HepG2 (cell line): ENCODE results near the gene C11orf24. TPM values are rescaled to one million over a fixed set of nuclear protein-coding genes. Genes with fewer than 3 reads are reported as not detected.
A peak's percentile ranks its signal among the peaks of the same experiment; 100 is the strongest.

Source experiments
- BORCS8-MEF2B ChIP-seq: sonication (generic); formaldehyde crosslinking; IDR thresholded peaks from 2 replicates; pipeline ENCODE4 v1.8.0; 2022; ENCODE audit warnings: mild to moderate bottlenecking, missing genetic modification reagents
- CCDC6 ChIP-seq: sonication (generic); formaldehyde crosslinking; IDR thresholded peaks from 2 replicates; pipeline ENCODE4 v1.8.1; 2022; ENCODE audit warnings: mild to moderate bottlenecking, missing genetic modification reagents, moderate library complexity
- CERS6 ChIP-seq: sonication (generic); formaldehyde crosslinking; IDR thresholded peaks from 2 replicates; pipeline ENCODE4 v1.5.0; 2020; ENCODE audit warnings: missing genetic modification reagents
- DPF2 ChIP-seq: sonication (generic); formaldehyde crosslinking; IDR thresholded peaks from 2 replicates; pipeline ENCODE4 v1.4.0; 2020; ENCODE audit warnings: mild to moderate bottlenecking, low read depth, missing genetic modification reagents, borderline replicate concordance
- E2F1 ChIP-seq: sonication (generic); formaldehyde crosslinking; IDR thresholded peaks from 2 replicates; pipeline ENCODE4 v1.5.0; 2020; ENCODE audit warnings: missing genetic modification reagents
- HNRNPLL ChIP-seq: fragments of 200-400 bp; formaldehyde crosslinking; IDR thresholded peaks from 2 replicates; pipeline ENCODE4 v1.6.1; 2017; ENCODE audit warnings: mild to moderate bottlenecking, low read depth, low read length; ENCODE audit not compliant: poor library complexity, severe bottlenecking
- KAT7 ChIP-seq: IDR thresholded peaks from 2 replicates; pipeline ENCODE4 v1.6.1; 2018; ENCODE audit warnings: borderline replicate concordance, missing compliant biosample characterization
- MATR3 ChIP-seq: sonication (generic); formaldehyde crosslinking; IDR thresholded peaks from 2 replicates; pipeline ENCODE4 v1.4.0; 2020; ENCODE audit warnings: missing genetic modification reagents
- PPARG ChIP-seq: conservative IDR thresholded peaks from 2 replicates; pipeline ENCODE4 v1.6.1; 2016; ENCODE audit warnings: missing biosample characterization, missing genetic modification reagents
- RFX3 ChIP-seq: IDR thresholded peaks from 2 replicates; pipeline ENCODE4 v1.6.1; 2016; ENCODE audit warnings: missing biosample characterization, missing genetic modification reagents
- SETDB1 ChIP-seq: sonication (generic); formaldehyde crosslinking; IDR thresholded peaks from 2 replicates; pipeline ENCODE4 v1.5.1; 2020; ENCODE audit warnings: missing genetic modification reagents, mild to moderate bottlenecking, borderline replicate concordance
- SMARCC2 ChIP-seq: fragments of 450-650 bp; IDR thresholded peaks from 2 replicates; pipeline ENCODE4 v1.6.1; 2017; ENCODE audit warnings: antibody characterized with exemption, mild to moderate bottlenecking
- TCF7 ChIP-seq: sonication (generic); IDR thresholded peaks from 2 replicates; pipeline ENCODE4 v1.6.1; 2016; ENCODE audit warnings: antibody characterized with exemption, low read depth
- TOE1 ChIP-seq: sonication (generic); formaldehyde crosslinking; IDR thresholded peaks from 2 replicates; pipeline ENCODE4 v1.4.0; 2020; ENCODE audit warnings: mild to moderate bottlenecking, missing genetic modification reagents
- ZNF451 ChIP-seq: sonication (generic); formaldehyde crosslinking; IDR thresholded peaks from 2 replicates; pipeline ENCODE4 v1.5.0; 2020; ENCODE audit warnings: mild to moderate bottlenecking, missing genetic modification reagents
- ZNF512 ChIP-seq: sonication (generic); formaldehyde crosslinking; IDR thresholded peaks from 2 replicates; pipeline ENCODE4 v1.4.0; 2020; ENCODE audit warnings: mild to moderate bottlenecking, missing genetic modification reagents
- ZNF552 ChIP-seq: sonication (generic); formaldehyde crosslinking; IDR thresholded peaks from 2 replicates; pipeline ENCODE4 v1.9.0; 2022; ENCODE audit warnings: missing genetic modification reagents, mild to moderate bottlenecking, borderline replicate concordance
- ZNF562 ChIP-seq: sonication (generic); formaldehyde crosslinking; IDR thresholded peaks from 2 replicates; pipeline ENCODE4 v1.8.0; 2022; ENCODE audit warnings: missing genetic modification reagents, borderline replicate concordance
- ZNF749 ChIP-seq: sonication (generic); formaldehyde crosslinking; IDR thresholded peaks from 2 replicates; pipeline ENCODE4 v1.8.0; 2022; ENCODE audit warnings: mild to moderate bottlenecking, missing genetic modification reagents, moderate library complexity, borderline replicate concordance
- ZNF770 ChIP-seq: sonication (generic); formaldehyde crosslinking; IDR thresholded peaks from 2 replicates; pipeline ENCODE4 v1.5.0; 2020; ENCODE audit warnings: mild to moderate bottlenecking, missing genetic modification reagents
- ZNF781 ChIP-seq: sonication (generic); formaldehyde crosslinking; IDR thresholded peaks from 2 replicates; pipeline ENCODE4 v1.5.1; 2020; ENCODE audit warnings: borderline replicate concordance, mild to moderate bottlenecking, missing genetic modification reagents; ENCODE audit errors: not compliant biosample characterization
- ZNF850 ChIP-seq: sonication (generic); formaldehyde crosslinking; conservative IDR thresholded peaks from 2 replicates; pipeline ENCODE4 v1.9.0; 2021; ENCODE audit warnings: mild to moderate bottlenecking, missing genetic modification reagents
- polyA plus RNA-seq, 8 experiments: library from polyadenylated mRNA; depleted of rRNA in 3 of 8; stranded (reverse) in 7 of 8; unstranded in 1 of 8; fragments of >200 nt; fragmentation: Illumina TruSeq in 4 of 8; extraction: Trizol in 4 of 8; gene quantifications; 2 replicates each; pipeline versions ENCODE4 v1.2.1 to v1.2.3, GENCODE V29; 2011 to 2016; ENCODE audit warnings: low read depth in 4 of 8, missing spikeins in 1 of 8, mixed read lengths in 1 of 8; ENCODE audit not compliant: insufficient read depth in 1 of 8
- total RNA-seq, 5 experiments: library from RNA; depleted of rRNA; stranded (reverse); fragments of >200 nt; fragmentation: Illumina TruSeq; extraction: Trizol; gene quantifications; 2 replicates each; pipeline ENCODE4 v1.2.3, GENCODE V29; 2016; ENCODE audit warnings: low read depth in 1 of 5

Gene C11orf24
- total and polyA plus RNA-seq, 2 of the 13 experiments (the other 11 are each of a cell fraction or from before 2014, with no cell fraction given) = 52.9 to 55.5 TPM

GRCh38 chr11:68297812-68298658, 26.3 kb upstream of the C11orf24 start (continued):
- TF ChIP-seq PPARG (CRISPR knock-in tag) (peak; percentile 95), TOE1 (CRISPR knock-in tag) (no peak), DPF2 (CRISPR knock-in tag) (peak; percentile 97), BORCS8-MEF2B (CRISPR knock-in tag) (peak; percentile 78), ZNF770 (CRISPR knock-in tag) (peak; percentile 76), ZNF451 (CRISPR knock-in tag) (peak; percentile 61; the same call in 1 of the 2 replicates), CERS6 (no peak), HNRNPLL (peak; percentile 52), E2F1 (CRISPR knock-in tag) (peak; percentile 20; the same call in 1 of the 2 replicates), TCF7 (peak; percentile 98), ZNF850 (CRISPR knock-in tag) (0 out of 2 replicates have a peak, but pooled peaks have one; percentile 70), MATR3 (CRISPR knock-in tag) (no peak), RFX3 (CRISPR knock-in tag) (no peak), ZNF512 (CRISPR knock-in tag) (no peak), SETDB1 (CRISPR knock-in tag) (no peak), SMARCC2 (no peak), ZNF781 (no peak), ZNF552 (CRISPR knock-in tag) (no peak), CCDC6 (CRISPR knock-in tag) (no peak; the same call in 1 of the 2 replicates), ZNF562 (CRISPR knock-in tag) (no peak), ZNF749 (CRISPR knock-in tag) (0 out of 2 replicates have a peak, but pooled peaks have one; percentile 77), KAT7 (CRISPR knock-in tag) (peak; percentile 79)
